Measurements from ENCODE around the gene UBN1. TPM values are rescaled to one million over a fixed set of nuclear protein-coding genes. Genes with fewer than 3 reads are reported as not detected.

Gene UBN1
- total and polyA plus RNA-seq, 4 donors: 13.8 to 17.5 (median 16.3) TPM

GRCh38 chr16:4814542-4815173 lies 32.6 kb upstream of the UBN1 start:
- WGBS (ENCODE audit: insufficient coverage): 89% methylated on average over 15 of the region's 16 CpGs
- no peak for DNase-seq (ENCODE audit: low read depth in 4 of 6, low spot score in 6 of 6)
- peaks cover 85% of the 10 kb centered on the region for H3K36me3 ChIP-seq (ENCODE audit: control insufficient read depth, insufficient read depth, low read length)

GRCh38 chr16:4820652-4821051 lies 26.6 kb upstream of the UBN1 start:
- Histone ChIP-seq H3K27ac (ENCODE audit: low read depth, low read length) (no peak overlapping the region), H3K27me3 (ENCODE audit: control insufficient read depth, insufficient read depth, low read length) (no peaks in the 10 kb centered on the region), H3K36me3 (ENCODE audit: control insufficient read depth, insufficient read depth, low read length) (peaks cover 78% of the 10 kb centered on the region), H3K9me3 (ENCODE audit: control insufficient read depth, insufficient read depth, low read length) (no peaks in the 10 kb centered on the region), H3K4me1 (ENCODE audit: control insufficient read depth, insufficient read depth, low read length) (no peaks in the 10 kb centered on the region), H3K4me3 (ENCODE audit: low read depth, low read length) (no peak overlapping the region)
- 90% methylated on average over 6 of the region's 6 CpGs for WGBS (ENCODE audit: insufficient coverage)
- no peak for DNase-seq (ENCODE audit: low read depth in 4 of 6, low spot score in 6 of 6)

More at GRCh38 chr16:4814542-4815173, 32.6 kb upstream of the UBN1 start:
- Histone ChIP-seq H3K27me3 (ENCODE audit: control insufficient read depth, insufficient read depth, low read length) (no peaks in the 10 kb centered on the region), H3K4me1 (ENCODE audit: control insufficient read depth, insufficient read depth, low read length) (peaks cover 4% of the 10 kb centered on the region), H3K4me3 (ENCODE audit: low read depth, low read length) (no peak overlapping the region), H3K27ac (ENCODE audit: low read depth, low read length) (no peak overlapping the region), H3K9me3 (ENCODE audit: control insufficient read depth, insufficient read depth, low read length) (no peaks in the 10 kb centered on the region)

- no peak for DNase-seq (ENCODE audit: low read depth in 4 of 6, low spot score in 6 of 6)
- H3K36me3 ChIP-seq (ENCODE audit: control insufficient read depth, insufficient read depth, low read length): peaks cover 84% of the 10 kb centered on the region
- 89% methylated on average over 7 of the region's 8 CpGs for WGBS (ENCODE audit: insufficient coverage)
These were observed 22.1 kb upstream of the UBN1 start for GRCh38 chr16:4825196-4825595.

GRCh38 chr16:4826526-4826925 lies 20.8 kb upstream of the UBN1 start:
- no peaks in the 10 kb centered on the region for H3K4me1 ChIP-seq (ENCODE audit: control insufficient read depth, insufficient read depth, low read length)
- 96% methylated on average over 4 of the region's 4 CpGs for WGBS (ENCODE audit: insufficient coverage)
- H3K36me3 ChIP-seq (ENCODE audit: control insufficient read depth, insufficient read depth, low read length): peaks cover 87% of the 10 kb centered on the region
- no peak overlapping the region for H3K4me3 ChIP-seq (ENCODE audit: low read depth, low read length)
- no peaks in the 10 kb centered on the region for H3K27me3 ChIP-seq (ENCODE audit: control insufficient read depth, insufficient read depth, low read length)
- no peak for DNase-seq (ENCODE audit: low read depth in 4 of 6, low spot score in 6 of 6)
- no peaks in the 10 kb centered on the region for H3K9me3 ChIP-seq (ENCODE audit: control insufficient read depth, insufficient read depth, low read length)
- H3K27ac ChIP-seq (ENCODE audit: low read depth, low read length): no peak overlapping the region

More at GRCh38 chr16:4825196-4825595, 22.1 kb upstream of the UBN1 start:
- no peak overlapping the region for H3K4me3 ChIP-seq (ENCODE audit: low read depth, low read length)
- H3K9me3 ChIP-seq (ENCODE audit: control insufficient read depth, insufficient read depth, low read length): no peaks in the 10 kb centered on the region
- H3K4me1 ChIP-seq (ENCODE audit: control insufficient read depth, insufficient read depth, low read length): no peaks in the 10 kb centered on the region
- H3K27ac ChIP-seq (ENCODE audit: low read depth, low read length): no peak overlapping the region
- no peaks in the 10 kb centered on the region for H3K27me3 ChIP-seq (ENCODE audit: control insufficient read depth, insufficient read depth, low read length)

- Histone ChIP-seq H3K36me3 (ENCODE audit: control insufficient read depth, insufficient read depth, low read length) (peaks cover 87% of the 10 kb centered on the region), H3K27ac (ENCODE audit: low read depth, low read length) (no peak overlapping the region), H3K27me3 (ENCODE audit: control insufficient read depth, insufficient read depth, low read length) (no peaks in the 10 kb centered on the region), H3K4me3 (ENCODE audit: low read depth, low read length) (no peak overlapping the region), H3K9me3 (ENCODE audit: control insufficient read depth, insufficient read depth, low read length) (no peaks in the 10 kb centered on the region), H3K4me1 (ENCODE audit: control insufficient read depth, insufficient read depth, low read length) (no peaks in the 10 kb centered on the region)
- 94% methylated on average over 10 of the region's 10 CpGs for WGBS (ENCODE audit: insufficient coverage)
- no peak for DNase-seq (ENCODE audit: low read depth in 4 of 6, low spot score in 6 of 6)
These were observed 20.3 kb upstream of the UBN1 start for GRCh38 chr16:4826980-4827379.

DNA sequence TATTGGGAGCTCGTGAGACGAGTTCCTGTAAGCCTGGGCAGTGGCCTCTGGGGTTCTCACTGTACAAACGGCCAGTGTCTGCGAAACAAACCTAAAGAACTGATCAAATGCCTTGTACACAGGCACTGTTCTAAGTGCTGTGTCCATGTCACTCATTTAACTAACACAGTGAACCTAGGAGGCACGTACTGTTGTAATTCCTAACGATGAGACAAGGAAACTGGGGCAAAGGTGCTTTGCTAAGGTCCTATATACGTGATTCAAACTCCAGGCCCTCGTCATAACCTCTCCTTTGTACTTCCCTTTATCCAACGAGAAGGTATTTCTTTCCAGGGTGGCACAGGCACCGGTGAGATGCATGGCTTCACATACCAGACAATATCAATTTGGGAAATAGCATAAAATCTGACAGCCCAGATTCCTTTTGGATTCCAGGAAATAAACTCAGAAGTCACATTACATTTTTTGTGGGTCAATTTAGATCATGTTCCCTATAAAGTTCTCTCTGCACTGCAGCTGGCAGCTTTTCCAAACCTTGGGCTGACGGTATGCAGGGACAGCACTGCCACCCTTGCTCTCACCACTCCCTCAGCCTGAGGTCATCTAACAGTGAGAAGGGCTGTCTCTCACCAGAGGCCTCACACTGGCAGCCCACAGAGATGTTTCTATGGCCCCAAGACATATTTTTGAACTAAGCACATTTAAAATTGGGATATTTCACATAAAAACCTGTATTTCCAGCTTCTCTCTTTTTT lies 18.5 kb upstream of the UBN1 start:
- 96% methylated on average over 11 of the region's 11 CpGs for WGBS (ENCODE audit: insufficient coverage)

GRCh38 chr16:4830408-4830807 lies 16.9 kb upstream of the UBN1 start:
- H3K9me3 ChIP-seq (ENCODE audit: control insufficient read depth, insufficient read depth, low read length): no peaks in the 10 kb centered on the region
- no peak overlapping the region for H3K27ac ChIP-seq (ENCODE audit: low read depth, low read length)
- DNase-seq (ENCODE audit: low read depth in 4 of 6, low spot score in 6 of 6): no peak
- no peaks in the 10 kb centered on the region for H3K4me1 ChIP-seq (ENCODE audit: control insufficient read depth, insufficient read depth, low read length)
- 94% methylated on average over 7 of the region's 7 CpGs for WGBS (ENCODE audit: insufficient coverage)
- no peaks in the 10 kb centered on the region for H3K27me3 ChIP-seq (ENCODE audit: control insufficient read depth, insufficient read depth, low read length)
- H3K4me3 ChIP-seq (ENCODE audit: low read depth, low read length): no peak overlapping the region
- H3K36me3 ChIP-seq (ENCODE audit: control insufficient read depth, insufficient read depth, low read length): peaks cover 68% of the 10 kb centered on the region

More for the DNA sequence above, 18.5 kb upstream of the UBN1 start:
- Histone ChIP-seq H3K4me1 (ENCODE audit: control insufficient read depth, insufficient read depth, low read length) (no peaks in the 10 kb centered on the region), H3K27me3 (ENCODE audit: control insufficient read depth, insufficient read depth, low read length) (no peaks in the 10 kb centered on the region), H3K9me3 (ENCODE audit: control insufficient read depth, insufficient read depth, low read length) (no peaks in the 10 kb centered on the region), H3K4me3 (ENCODE audit: low read depth, low read length) (no peak overlapping the region), H3K36me3 (ENCODE audit: control insufficient read depth, insufficient read depth, low read length) (peaks cover 81% of the 10 kb centered on the region), H3K27ac (ENCODE audit: low read depth, low read length) (no peak overlapping the region)
- DNase-seq (ENCODE audit: low read depth in 4 of 6, low spot score in 6 of 6): no peak

DNA sequence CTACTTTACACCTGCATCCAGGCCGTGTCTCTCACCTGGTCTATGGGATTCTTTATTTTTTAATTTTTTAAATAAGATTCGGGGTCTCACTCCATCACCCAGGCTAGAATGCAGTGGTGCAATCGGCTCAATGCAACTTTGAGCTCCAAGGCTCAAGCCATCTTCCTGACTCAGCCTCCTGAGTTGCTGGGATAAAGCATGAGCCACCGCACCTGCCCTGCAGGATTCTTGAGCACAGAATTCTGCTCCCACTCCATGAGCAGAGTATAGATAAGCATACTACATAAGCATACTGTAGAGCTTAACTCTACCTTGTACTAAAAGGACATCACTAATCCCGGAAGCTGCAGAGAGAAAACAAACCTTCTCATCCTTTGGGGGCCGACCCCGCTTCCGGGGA lies 15.7 kb upstream of the UBN1 start:
- Histone ChIP-seq H3K4me1 (ENCODE audit: control insufficient read depth, insufficient read depth, low read length) (no peaks in the 10 kb centered on the region), H3K36me3 (ENCODE audit: control insufficient read depth, insufficient read depth, low read length) (peaks cover 59% of the 10 kb centered on the region), H3K27me3 (ENCODE audit: control insufficient read depth, insufficient read depth, low read length) (no peaks in the 10 kb centered on the region), H3K9me3 (ENCODE audit: control insufficient read depth, insufficient read depth, low read length) (no peaks in the 10 kb centered on the region), H3K27ac (ENCODE audit: low read depth, low read length) (no peak overlapping the region), H3K4me3 (ENCODE audit: low read depth, low read length) (no peak overlapping the region)
- 98% methylated on average over 5 of the region's 8 CpGs for WGBS (ENCODE audit: insufficient coverage)
- no peak for DNase-seq (ENCODE audit: low read depth in 4 of 6, low spot score in 6 of 6)

- Histone ChIP-seq H3K27ac (ENCODE audit: low read depth, low read length) (no peak overlapping the region), H3K27me3 (ENCODE audit: control insufficient read depth, insufficient read depth, low read length) (no peaks in the 10 kb centered on the region), H3K36me3 (ENCODE audit: control insufficient read depth, insufficient read depth, low read length) (peaks cover 58% of the 10 kb centered on the region), H3K4me1 (ENCODE audit: control insufficient read depth, insufficient read depth, low read length) (no peaks in the 10 kb centered on the region), H3K4me3 (ENCODE audit: low read depth, low read length) (no peak overlapping the region), H3K9me3 (ENCODE audit: control insufficient read depth, insufficient read depth, low read length) (no peaks in the 10 kb centered on the region)
- no peak for DNase-seq (ENCODE audit: low read depth in 4 of 6, low spot score in 6 of 6)
- WGBS (ENCODE audit: insufficient coverage): 96% methylated on average over 3 of the region's 6 CpGs
These were observed 14.5 kb upstream of the UBN1 start for GRCh38 chr16:4832698-4833343.
